BLaER1 (cell line): ENCODE data around the gene GNB5.
A peak's percentile ranks its signal among the peaks of the same experiment; 100 is the strongest.

ENCODE experiments used
- H3K27ac ChIP-seq: shearing (Covaris generic); formaldehyde crosslinking; 2 replicates; pipeline ENCODE4 v1.8.1; 2022
- H3K27me3 ChIP-seq: shearing (Covaris generic); formaldehyde crosslinking; 2 replicates; pipeline ENCODE4 v1.8.1; 2022
- H3K36me3 ChIP-seq: shearing (Covaris generic); formaldehyde crosslinking; 2 replicates; pipeline ENCODE4 v1.8.1; 2022
- H3K4me1 ChIP-seq: shearing (Covaris generic); formaldehyde crosslinking; 2 replicates; pipeline ENCODE4 v1.8.1; 2022
- H3K4me2 ChIP-seq: shearing (Covaris generic); formaldehyde crosslinking; 2 replicates; pipeline ENCODE4 v1.8.1; 2022
- H3K4me3 ChIP-seq: shearing (Covaris generic); formaldehyde crosslinking; 2 replicates; pipeline ENCODE4 v1.8.1; 2022
- H3K9ac ChIP-seq: shearing (Covaris generic); formaldehyde crosslinking; 2 replicates; pipeline ENCODE4 v1.8.1; 2022
- H3K9me3 ChIP-seq: shearing (Covaris generic); formaldehyde crosslinking; 2 replicates; pipeline ENCODE4 v1.8.1; 2022
- H4K20me1 ChIP-seq: shearing (Covaris generic); formaldehyde crosslinking; 2 replicates; pipeline ENCODE4 v1.8.1; 2022
- Cebpa-rat ChIP-seq: shearing (Covaris generic); IDR thresholded peaks from 2 replicates; pipeline ENCODE4 v1.8.1; 2022

The GNB5 gene

DNA sequence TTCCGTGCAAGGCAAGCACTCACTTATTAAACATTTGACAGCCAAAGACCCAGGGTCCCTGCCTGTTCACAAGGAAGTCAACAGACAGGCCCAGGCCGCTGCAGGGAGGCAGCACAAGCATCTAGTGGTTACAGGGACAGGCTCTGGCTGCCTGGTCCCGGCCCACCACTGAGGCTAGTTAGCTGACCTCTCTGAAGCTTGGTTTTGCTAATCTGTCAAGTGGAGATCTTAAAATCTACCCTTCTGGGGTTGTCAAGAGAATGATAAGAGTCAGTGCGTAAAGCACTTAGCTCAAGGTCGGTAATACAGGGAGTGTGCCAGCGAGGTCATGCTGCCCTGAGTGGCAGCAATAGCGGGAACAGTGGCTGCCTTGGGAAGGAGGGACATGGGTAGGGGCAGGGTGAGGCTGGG is 6.0 kb downstream of the GNB5 start:
- H3K36me3 ChIP-seq: no peaks in the 10 kb centered on the region
- H3K4me3 ChIP-seq: no peak overlapping the region
- TF ChIP-seq Cebpa-rat: no peak
- no peaks in the 10 kb centered on the region for H4K20me1 ChIP-seq
- no peak overlapping the region for H3K9ac ChIP-seq
- peaks cover 3% of the 10 kb centered on the region; the same call in 1 of the 2 replicates for H3K9me3 ChIP-seq
- H3K27me3 ChIP-seq: peaks cover 6% of the 10 kb centered on the region; the same call in 1 of the 2 replicates
- no peak overlapping the region for H3K4me2 ChIP-seq
- H3K27ac ChIP-seq: no peak overlapping the region
- peaks cover 11% of the 10 kb centered on the region for H3K4me1 ChIP-seq

DNA sequence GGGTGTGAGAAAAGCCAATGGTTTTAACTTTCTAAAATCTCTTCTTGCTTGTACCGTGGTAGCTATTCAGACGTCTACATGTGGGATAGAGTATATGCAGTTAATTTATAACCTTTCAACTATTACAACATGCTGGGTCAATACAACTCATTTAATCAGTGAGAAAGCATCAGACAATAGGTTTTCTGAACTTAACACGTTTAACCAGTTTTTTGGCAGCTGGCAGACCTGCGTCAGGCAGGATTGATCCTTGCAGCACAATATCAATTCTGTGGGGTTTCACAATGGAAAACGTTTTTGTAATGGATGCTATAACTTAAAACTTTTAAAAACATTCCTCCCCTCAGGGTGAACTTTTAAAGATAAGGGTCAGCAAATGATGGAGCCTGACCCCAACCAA is 6.5 kb downstream of the GNB5 start:
- Histone ChIP-seq H3K4me2 (no peak overlapping the region), H4K20me1 (no peaks in the 10 kb centered on the region)

DNA sequence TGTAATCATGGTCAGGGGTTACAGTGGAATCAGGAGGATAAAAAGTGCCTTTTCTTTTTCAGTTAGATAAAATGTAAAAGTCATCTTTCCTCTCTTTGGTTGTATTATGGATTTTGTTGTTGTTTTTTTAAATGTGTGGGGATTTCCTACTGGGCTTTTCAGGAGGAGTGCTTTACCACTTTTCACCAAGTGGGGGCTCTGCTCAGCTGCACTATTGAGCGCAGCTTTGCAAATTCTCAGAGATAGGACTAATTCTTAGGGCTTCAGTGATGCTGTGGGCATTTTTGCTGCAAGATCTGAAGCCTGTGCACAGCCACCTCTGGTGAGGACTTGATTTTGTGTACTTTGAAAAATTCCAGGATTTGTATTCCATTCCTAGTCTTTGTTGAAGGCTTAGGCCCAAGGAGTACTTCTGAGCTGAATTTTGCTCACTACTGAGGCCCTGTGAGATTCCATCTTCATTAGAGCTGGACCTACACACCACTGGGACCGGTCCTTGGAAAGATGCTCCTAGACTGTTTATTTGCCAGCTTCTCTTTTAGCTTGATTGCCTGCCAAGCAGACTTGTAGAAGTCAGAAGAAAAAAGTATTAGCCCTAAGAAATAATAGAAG is 7.5 kb downstream of the GNB5 start:
- Histone ChIP-seq H3K4me1 (peaks cover 17% of the 10 kb centered on the region), H3K36me3 (no peaks in the 10 kb centered on the region), H3K4me3 (no peak overlapping the region), H3K27ac (no peak overlapping the region), H3K9ac (no peak overlapping the region), H3K4me2 (no peak overlapping the region), H3K9me3 (peaks cover 3% of the 10 kb centered on the region; the same call in 1 of the 2 replicates), H4K20me1 (no peaks in the 10 kb centered on the region), H3K27me3 (peaks cover 6% of the 10 kb centered on the region; the same call in 1 of the 2 replicates)
- no peak for TF ChIP-seq Cebpa-rat

More for the DNA sequence above, 6.5 kb downstream of the GNB5 start:
- TF ChIP-seq Cebpa-rat: no peak
- Histone ChIP-seq H3K36me3 (no peaks in the 10 kb centered on the region), H3K4me1 (peaks cover 13% of the 10 kb centered on the region), H3K4me3 (no peak overlapping the region), H3K9me3 (peaks cover 3% of the 10 kb centered on the region; the same call in 1 of the 2 replicates), H3K27ac (no peak overlapping the region), H3K27me3 (peaks cover 6% of the 10 kb centered on the region; the same call in 1 of the 2 replicates), H3K9ac (no peak overlapping the region)

DNA sequence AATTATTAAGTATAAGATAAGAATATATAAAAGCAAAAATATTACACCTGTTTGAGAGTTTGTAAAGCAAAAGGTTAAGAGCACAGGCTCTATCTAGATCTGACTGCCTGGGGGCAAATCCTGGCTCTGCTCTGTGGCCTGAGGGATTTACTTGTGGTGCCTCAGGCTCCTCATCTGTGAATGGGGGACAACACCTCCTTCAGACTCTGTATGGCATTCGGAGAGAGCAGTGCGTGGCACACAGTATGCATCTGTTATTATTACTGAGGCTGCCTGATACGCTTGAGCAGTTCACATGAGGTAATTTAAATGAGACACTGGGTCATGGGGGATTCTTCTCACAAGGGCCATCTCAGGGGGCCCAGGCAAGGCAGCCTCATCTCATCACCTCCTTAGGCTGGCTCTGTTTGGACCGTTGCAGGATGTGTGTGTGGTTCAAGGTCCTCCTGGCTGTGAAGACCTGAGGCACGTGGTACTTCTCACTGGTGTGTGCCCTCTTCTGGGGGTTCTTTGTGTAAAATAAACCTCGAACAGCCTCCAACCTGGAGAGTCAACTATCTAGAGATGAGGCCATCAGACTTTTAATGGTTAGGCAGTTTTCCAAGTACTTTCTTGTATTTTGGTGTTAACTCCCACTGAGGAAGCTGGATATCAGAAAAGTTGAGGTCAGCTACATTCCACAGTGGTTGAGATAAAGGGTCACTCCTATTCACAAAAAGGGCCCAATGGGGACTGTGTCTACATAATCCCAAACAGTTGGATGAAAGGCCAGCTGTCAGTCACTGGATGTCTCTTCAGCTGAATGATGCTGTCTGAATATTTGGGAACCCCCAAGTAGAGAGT is 9.0 kb downstream of the GNB5 start:
- no peak for TF ChIP-seq Cebpa-rat
- Histone ChIP-seq H3K27ac (no peak overlapping the region), H3K4me2 (no peak overlapping the region), H3K4me1 (peaks cover 27% of the 10 kb centered on the region), H4K20me1 (no peaks in the 10 kb centered on the region), H3K4me3 (no peak overlapping the region), H3K36me3 (no peaks in the 10 kb centered on the region), H3K9ac (no peak overlapping the region), H3K27me3 (peaks cover 6% of the 10 kb centered on the region; the same call in 1 of the 2 replicates), H3K9me3 (peaks cover 3% of the 10 kb centered on the region; the same call in 1 of the 2 replicates)

DNA sequence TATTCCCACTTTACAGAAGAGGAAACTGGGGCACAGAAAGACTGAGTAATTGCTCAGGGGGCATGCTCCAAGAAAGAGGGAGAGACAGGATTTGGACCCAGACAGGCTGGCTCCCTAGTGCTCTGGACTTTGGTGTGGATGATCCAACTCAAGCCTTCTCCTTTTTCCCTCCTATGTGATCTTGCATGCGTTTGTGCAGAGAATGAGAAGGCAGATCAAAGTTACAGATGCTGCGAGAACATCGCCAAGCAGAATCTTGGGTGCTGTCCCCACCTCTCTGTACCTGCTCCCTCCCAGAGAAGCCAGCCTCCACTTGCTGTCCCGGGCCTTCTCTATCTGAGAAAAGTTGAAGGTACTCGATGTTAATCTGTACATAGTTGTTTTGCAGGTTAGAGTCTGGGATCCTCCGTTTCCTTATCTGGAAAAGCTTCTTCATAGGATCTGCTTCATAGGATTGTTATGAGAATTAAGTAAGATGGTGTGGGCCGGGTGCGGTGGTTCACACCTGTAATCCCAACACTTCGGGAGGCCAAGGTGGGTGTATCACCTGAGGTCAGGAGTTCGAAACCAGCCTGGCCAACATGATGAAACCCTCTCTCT is 10.2 kb downstream of the GNB5 start:
- Histone ChIP-seq H3K9ac (no peak overlapping the region), H3K27ac (no peak overlapping the region), H3K4me1 (peaks cover 35% of the 10 kb centered on the region), H4K20me1 (peaks cover 8% of the 10 kb centered on the region; the same call in 1 of the 2 replicates), H3K36me3 (no peaks in the 10 kb centered on the region), H3K4me2 (peak overlapping the region; percentile 96), H3K9me3 (peaks cover 3% of the 10 kb centered on the region; the same call in 1 of the 2 replicates), H3K4me3 (no peak overlapping the region; the same call in 1 of the 2 replicates), H3K27me3 (peaks cover 6% of the 10 kb centered on the region; the same call in 1 of the 2 replicates)
- no peak for TF ChIP-seq Cebpa-rat

DNA sequence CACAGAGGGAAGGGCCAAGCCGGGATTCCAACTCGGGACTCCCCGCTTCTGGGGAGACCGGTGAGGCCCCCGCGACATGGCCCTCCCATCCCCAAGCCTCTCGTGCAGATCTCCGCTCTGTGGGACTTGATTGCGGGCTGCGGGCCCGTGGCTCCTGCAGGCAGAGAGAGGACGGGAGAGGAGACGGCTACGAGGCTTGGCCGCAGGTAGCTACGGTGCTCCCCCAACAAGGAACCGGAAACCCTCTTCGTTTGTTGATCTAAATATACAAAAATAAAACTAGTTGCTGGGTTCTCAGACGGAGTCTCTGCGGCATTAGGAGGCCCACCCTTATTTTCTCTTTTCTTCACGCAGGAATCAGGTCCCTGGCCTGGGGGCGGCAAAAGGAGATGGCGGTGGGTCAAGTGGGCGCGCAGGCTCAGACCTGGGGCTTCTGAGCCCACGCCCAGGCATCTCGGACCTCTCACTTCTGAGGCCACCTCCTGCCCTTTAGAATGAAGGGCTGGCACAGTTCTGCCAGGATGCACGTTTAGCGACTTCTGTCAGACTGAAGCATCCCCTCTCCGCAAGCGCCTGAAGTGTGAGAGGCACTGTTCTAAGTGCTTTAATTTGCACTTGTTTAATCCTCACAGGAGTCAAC is 10.9 kb downstream of the GNB5 start:
- Histone ChIP-seq H3K27me3 (peaks cover 6% of the 10 kb centered on the region; the same call in 1 of the 2 replicates), H3K4me3 (peak overlapping the region; percentile 72), H4K20me1 (peaks cover 9% of the 10 kb centered on the region; the same call in 1 of the 2 replicates), H3K9ac (peak overlapping the region; percentile 81), H3K9me3 (peaks cover 3% of the 10 kb centered on the region; the same call in 1 of the 2 replicates), H3K27ac (peak overlapping the region; percentile 61), H3K36me3 (no peaks in the 10 kb centered on the region), H3K4me1 (peaks cover 36% of the 10 kb centered on the region), H3K4me2 (peak overlapping the region; percentile 96)
- no peak for TF ChIP-seq Cebpa-rat

DNA sequence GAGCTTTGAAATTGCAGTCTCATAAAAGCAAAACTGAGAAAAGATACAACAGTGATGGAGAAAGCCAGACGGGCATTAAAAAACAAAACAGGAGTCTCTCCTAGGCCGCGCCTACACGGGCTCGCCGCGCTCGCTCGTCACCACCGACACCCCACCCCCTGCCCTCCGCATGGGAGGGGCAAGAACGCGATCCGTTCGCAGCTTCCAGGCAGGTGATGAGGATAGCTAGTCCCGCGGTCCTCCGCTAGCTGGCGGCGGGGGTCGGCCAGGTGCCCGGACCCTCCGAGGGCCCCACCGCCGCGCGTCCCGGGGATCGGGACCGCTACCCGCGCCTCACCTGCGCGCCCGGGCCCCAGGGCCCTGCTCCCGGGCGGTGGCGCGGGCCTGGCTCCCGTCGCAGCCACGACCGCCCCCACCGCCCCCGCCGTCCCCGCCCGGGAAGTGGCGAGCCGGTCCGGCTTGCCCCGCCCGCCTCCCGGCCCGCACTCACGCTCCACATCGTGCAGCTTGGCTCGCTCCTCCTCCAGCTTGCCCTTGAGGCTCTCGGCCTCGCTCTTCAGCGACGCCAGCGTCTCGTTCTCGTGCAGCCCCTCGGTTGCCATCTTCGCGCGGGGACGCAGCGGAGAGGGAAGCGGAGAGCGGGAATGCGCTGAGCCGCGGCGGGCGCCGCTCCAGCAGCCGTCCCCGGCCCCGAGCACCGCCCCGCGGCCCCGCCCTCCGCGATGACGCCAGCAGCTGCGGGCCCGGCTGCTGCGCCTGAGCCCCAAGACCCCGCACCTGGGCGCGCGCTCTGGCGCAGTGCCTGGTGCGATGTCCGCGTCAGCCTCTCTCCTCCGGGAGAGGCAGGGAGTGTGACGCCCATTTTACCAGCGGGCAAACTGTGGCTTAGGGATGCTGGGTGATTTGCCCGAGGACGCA is 11.7 kb downstream of the GNB5 start:
- H3K4me3 ChIP-seq: peak overlapping the region; percentile 72
- peak overlapping the region; percentile 61 for H3K27ac ChIP-seq
- H3K9ac ChIP-seq: peak overlapping the region; percentile 81
- peaks cover 9% of the 10 kb centered on the region; the same call in 1 of the 2 replicates for H4K20me1 ChIP-seq
- H3K9me3 ChIP-seq: peaks cover 3% of the 10 kb centered on the region; the same call in 1 of the 2 replicates
- H3K36me3 ChIP-seq: no peaks in the 10 kb centered on the region
- peak overlapping the region; percentile 96 for H3K4me2 ChIP-seq
- TF ChIP-seq Cebpa-rat: no peak
- peaks cover 6% of the 10 kb centered on the region; the same call in 1 of the 2 replicates for H3K27me3 ChIP-seq
- peaks cover 44% of the 10 kb centered on the region for H3K4me1 ChIP-seq

DNA sequence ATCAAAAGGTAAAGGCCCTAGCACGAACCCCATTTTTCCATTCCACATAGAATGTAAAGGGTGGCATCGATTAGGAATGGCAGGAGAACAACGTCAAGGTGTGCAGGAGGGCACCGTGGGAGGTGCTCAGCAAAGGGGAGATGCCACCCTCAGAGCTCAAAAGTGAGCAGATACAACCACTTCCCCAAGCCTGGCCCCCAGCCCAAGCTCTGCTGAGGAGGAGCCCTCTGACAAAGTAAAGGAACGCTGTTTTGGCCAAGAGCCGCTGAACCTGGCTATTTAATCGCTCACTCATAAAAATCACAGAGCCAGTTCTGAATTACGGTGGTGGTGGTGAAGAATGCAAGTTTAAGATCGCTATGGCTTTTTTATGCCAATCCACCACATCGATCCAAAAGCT is 12.4 kb downstream of the GNB5 start:
- TF ChIP-seq Cebpa-rat: no peak
- H3K4me1 ChIP-seq: peaks cover 51% of the 10 kb centered on the region
- peak overlapping the region; percentile 81 for H3K9ac ChIP-seq
- peak overlapping the region; percentile 61; the same call in 1 of the 2 replicates for H3K27ac ChIP-seq
- H4K20me1 ChIP-seq: peaks cover 9% of the 10 kb centered on the region; the same call in 1 of the 2 replicates
- peaks cover 6% of the 10 kb centered on the region; the same call in 1 of the 2 replicates for H3K27me3 ChIP-seq
- no peaks in the 10 kb centered on the region for H3K36me3 ChIP-seq
- H3K4me3 ChIP-seq: peak overlapping the region; percentile 72
- peaks cover 2% of the 10 kb centered on the region; the same call in 1 of the 2 replicates for H3K9me3 ChIP-seq
- H3K4me2 ChIP-seq: peak overlapping the region; percentile 96
